ENCODE measurements around the gene PDE11A. TPM values are rescaled to one million over a fixed set of nuclear protein-coding genes. Genes with fewer than 3 reads are reported as not detected.

Gene PDE11A
- total and polyA plus RNA-seq, 3 donors from 2014 or later, result 2.2 to 7.8 (median 3.3) TPM

GRCh38 chr2:177692042-177692782, 380.4 kb downstream of the PDE11A start:
- WGBS, 2 donors, result 68 to 71% methylated on average over 2 of the region's 2 CpGs
- H3K36me3 ChIP-seq (ENCODE audit: low read depth, missing control alignments), result no peaks in the 10 kb centered on the region
- DNase-seq, result no peak
- H3K27me3 ChIP-seq, result no peaks in the 10 kb centered on the region
- H3K4me1 ChIP-seq, result no peaks in the 10 kb centered on the region
- TF ChIP-seq CTCF (IDR thresholded peaks at IDR 0.05) (no peak), POLR2A (IDR thresholded peaks at IDR 0.05) (no peak)
- no peak overlapping the region for H3K27ac ChIP-seq
- H3K4me3 ChIP-seq, result no peak overlapping the region
- intact Hi-C loops (cut with DNase I; ENCODE audit: low total_unique reads), result no loop called here
- H3K9me3 ChIP-seq, result no peaks in the 10 kb centered on the region

DNA sequence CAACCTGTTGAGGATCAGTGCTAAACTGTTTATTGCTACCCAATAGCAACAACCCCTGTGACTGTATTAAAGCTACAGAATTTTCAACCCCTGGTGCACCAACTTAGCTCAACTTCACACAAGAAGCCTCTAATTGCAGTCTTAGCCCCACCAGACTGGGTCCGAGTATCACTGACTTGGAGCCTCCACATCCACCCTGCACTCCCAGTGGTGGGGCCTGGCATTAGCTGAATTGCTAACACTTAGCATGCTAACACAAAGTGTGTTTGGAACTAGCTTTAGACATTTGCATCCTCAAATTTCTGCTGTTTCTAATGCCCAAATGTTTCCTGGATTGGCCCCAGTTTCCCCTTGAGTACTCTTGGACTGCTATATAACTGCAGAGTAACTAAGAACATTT, 381.4 kb downstream of the PDE11A start:
- no peak overlapping the region for H3K4me3 ChIP-seq
- intact Hi-C loops (cut with DNase I; ENCODE audit: low total_unique reads), result no loop called here
- no peaks in the 10 kb centered on the region for H3K4me1 ChIP-seq
- H3K27ac ChIP-seq, result no peak overlapping the region
- no peak for DNase-seq
- H3K27me3 ChIP-seq, result no peaks in the 10 kb centered on the region
- H3K9me3 ChIP-seq, result no peaks in the 10 kb centered on the region
- no peak for TF ChIP-seq CTCF (IDR thresholded peaks at IDR 0.05)
- TF ChIP-seq POLR2A (IDR thresholded peaks at IDR 0.05), result no peak
- no peaks in the 10 kb centered on the region for H3K36me3 ChIP-seq (ENCODE audit: low read depth, missing control alignments)
- WGBS, 2 donors, result 44% methylated on average over 1 of the region's 1 CpG; no CpG with 5 or more reads in 1 of the 2 donors

- H3K4me3 ChIP-seq, result no peak overlapping the region
- no peak overlapping the region for H3K27ac ChIP-seq
- intact Hi-C loops (cut with DNase I; ENCODE audit: low total_unique reads), result no loop called here
- no peak for DNase-seq
- H3K27me3 ChIP-seq, result no peaks in the 10 kb centered on the region
- TF ChIP-seq POLR2A (IDR thresholded peaks at IDR 0.05) (no peak), CTCF (IDR thresholded peaks at IDR 0.05) (no peak)
- 57 to 70% methylated on average over 4 of the region's 4 CpGs for WGBS, 2 donors
- H3K9me3 ChIP-seq, result no peaks in the 10 kb centered on the region
- no peaks in the 10 kb centered on the region for H3K36me3 ChIP-seq (ENCODE audit: low read depth, missing control alignments)
- H3K4me1 ChIP-seq, result no peaks in the 10 kb centered on the region
Observed at GRCh38 chr2:177689623-177690022, 383.0 kb downstream of the PDE11A start.

DNA sequence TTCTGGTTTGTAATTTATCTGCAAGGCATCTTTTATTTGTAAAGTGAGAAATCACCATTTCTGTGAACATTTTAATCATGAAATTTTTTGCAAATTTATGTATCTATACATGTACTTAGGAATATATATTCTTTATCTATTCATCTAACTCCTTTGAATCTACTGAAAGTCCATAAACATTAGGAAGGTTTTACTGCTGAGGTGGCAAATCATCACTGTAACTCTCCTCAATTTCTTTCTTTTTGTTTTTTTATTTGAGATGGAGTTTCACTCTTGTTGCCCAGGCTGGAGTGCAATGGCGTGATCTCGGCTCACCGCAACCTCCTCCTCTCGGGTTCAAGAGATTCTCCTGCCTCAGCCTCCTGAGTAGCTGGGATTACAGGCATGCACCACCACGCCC, 383.7 kb downstream of the PDE11A start:
- Histone ChIP-seq H3K4me3 (no peak overlapping the region), H3K36me3 (ENCODE audit: low read depth, missing control alignments) (no peaks in the 10 kb centered on the region), H3K4me1 (no peaks in the 10 kb centered on the region), H3K9me3 (no peaks in the 10 kb centered on the region), H3K27ac (no peak overlapping the region), H3K27me3 (no peaks in the 10 kb centered on the region)
- TF ChIP-seq CTCF (IDR thresholded peaks at IDR 0.05), result no peak
- no peak for TF ChIP-seq POLR2A (IDR thresholded peaks at IDR 0.05)
- intact Hi-C loops (cut with DNase I; ENCODE audit: low total_unique reads), result no loop called here
- no peak for DNase-seq
- WGBS, 2 donors, result 91 to 95% methylated on average over 5 of the region's 5 CpGs

DNA sequence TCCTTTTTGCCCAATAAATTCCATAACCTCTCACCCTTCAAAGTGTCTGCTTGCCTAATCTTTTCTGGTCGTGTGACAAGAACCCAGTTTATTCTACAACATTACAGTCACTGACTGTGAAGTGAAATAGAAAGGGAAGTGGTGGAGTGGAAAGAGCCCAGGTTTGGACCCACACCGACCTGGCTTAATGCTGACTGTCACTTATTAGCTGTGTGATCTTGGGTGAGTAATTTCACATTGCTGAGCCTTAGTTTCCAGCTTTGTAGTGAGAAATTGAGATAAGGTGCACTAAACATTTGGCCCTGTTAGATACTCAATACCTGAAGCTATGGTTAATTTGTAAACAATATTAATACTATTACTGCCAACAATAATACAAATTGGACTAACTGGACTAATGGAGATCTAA, 388.9 kb downstream of the PDE11A start:
- Histone ChIP-seq H3K36me3 (ENCODE audit: low read depth, missing control alignments) (no peaks in the 10 kb centered on the region), H3K27me3 (no peaks in the 10 kb centered on the region), H3K27ac (no peak overlapping the region), H3K4me3 (no peak overlapping the region), H3K9me3 (no peaks in the 10 kb centered on the region), H3K4me1 (peaks cover 5% of the 10 kb centered on the region)
- intact Hi-C loops (cut with DNase I; ENCODE audit: low total_unique reads), result no loop called here
- WGBS, 2 donors, result 67 to 70% methylated on average over 2 of the region's 2 CpGs
- TF ChIP-seq CTCF (IDR thresholded peaks at IDR 0.05) (no peak), POLR2A (IDR thresholded peaks at IDR 0.05) (no peak)
- DNase-seq, result no peak
